Femur (tissue), 1 donor: ENCODE results near the gene NFATC4.
A peak's percentile ranks its signal among the peaks of the same experiment; 100 is the strongest.

Experiments
- DNase-seq: peaks from one replicate; pipeline ENCODE4 v3.0.0-alpha.2; 2017

NFATC4 gene

GRCh38 chr14:24411443-24412389, 43.7 kb downstream of the NFATC4 start:
- peak; percentile 58 for DNase-seq

DNA sequence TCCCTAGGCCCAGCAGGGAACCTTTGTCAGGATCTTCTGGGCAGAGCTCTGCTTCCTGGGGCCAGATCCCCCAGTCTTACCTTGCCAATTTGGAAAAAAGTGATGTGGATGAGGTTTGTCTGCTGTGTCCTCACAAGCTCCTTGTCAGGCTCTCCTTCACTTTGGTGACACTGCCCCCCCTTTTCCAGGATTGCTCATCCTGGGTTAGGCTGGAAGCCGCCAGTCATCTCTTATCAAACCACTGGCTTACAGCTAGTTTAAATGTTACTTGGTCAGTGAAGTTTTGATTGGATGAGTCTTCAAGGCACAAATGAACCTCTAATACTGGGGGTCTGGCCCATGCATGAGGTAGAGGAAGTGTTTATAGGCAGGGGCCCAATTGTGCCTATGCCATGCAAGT, 46.1 kb downstream of the NFATC4 start:
- DNase-seq, result peak; percentile 11

DNA sequence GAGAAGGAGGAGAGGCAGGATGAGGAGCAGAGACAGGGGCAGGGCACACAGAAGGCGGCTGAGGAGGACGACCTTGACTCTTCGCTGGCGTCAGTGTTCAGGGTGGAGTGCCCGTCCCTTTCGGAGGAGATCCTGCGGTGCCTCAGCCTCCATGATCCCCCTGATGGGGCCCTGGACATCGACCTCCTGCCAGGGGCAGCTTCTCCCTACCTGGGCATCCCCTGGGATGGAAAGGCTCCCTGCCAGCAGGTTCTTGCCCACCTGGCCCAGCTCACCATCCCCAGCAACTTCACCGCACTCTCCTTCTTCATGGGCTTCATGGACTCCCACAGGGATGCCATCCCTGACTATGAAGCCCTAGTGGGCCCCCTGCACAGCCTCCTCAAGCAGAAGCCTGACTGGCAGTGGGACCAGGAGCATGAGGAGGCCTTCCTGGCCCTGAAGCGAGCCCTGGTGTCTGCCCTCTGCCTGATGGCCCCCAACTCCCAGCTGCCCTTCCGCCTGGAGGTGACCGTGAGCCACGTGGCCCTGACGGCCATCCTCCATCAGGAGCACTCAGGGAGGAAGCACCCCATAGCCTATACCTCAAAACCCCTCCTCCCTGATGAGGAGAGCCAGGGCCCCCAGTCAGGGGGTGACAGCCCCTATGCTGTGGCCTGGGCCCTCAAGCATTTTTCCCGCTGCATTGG, 46.9 kb downstream of the NFATC4 start:
- peak; percentile 16 for DNase-seq

DNA sequence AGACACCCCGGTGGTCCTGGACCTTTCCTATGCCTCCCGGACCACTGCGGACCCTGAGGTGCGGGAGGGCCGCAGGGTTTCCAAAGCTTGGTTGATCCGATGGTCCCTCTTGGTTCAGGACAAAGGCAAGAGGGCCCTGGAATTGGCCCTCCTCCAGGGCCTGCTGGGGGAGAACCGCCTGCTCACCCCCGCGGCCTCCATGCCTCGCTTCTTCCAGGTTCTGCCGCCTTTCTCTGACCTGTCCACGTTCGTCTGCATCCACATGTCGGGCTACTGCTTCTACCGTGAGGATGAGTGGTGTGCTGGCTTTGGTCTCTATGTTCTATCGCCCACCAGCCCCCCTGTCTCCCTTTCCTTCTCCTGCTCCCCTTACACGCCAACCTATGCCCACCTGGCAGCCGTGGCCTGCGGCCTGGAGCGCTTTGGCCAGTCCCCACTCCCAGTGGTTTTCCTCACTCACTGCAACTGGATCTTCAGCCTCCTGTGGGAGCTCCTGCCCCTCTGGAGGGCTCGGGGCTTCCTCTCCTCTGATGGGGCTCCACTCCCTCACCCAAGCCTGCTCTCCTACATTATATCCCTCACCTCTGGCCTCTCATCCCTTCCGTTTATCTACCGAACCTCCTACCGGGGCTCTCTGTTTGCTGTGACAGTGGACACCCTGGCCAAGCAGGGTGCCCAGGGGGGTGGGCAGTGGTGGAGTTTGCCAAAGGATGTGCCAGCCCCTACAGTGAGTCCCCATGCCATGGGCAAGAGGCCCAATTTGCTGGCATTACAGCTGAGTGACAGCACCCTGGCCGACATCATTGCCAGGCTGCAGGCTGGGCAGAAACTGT, 47.7 kb downstream of the NFATC4 start:
- peak; percentile 22 for DNase-seq

GRCh38 chr14:24416254-24416931, 48.4 kb downstream of the NFATC4 start:
- DNase-seq, result peak; percentile 30

DNA sequence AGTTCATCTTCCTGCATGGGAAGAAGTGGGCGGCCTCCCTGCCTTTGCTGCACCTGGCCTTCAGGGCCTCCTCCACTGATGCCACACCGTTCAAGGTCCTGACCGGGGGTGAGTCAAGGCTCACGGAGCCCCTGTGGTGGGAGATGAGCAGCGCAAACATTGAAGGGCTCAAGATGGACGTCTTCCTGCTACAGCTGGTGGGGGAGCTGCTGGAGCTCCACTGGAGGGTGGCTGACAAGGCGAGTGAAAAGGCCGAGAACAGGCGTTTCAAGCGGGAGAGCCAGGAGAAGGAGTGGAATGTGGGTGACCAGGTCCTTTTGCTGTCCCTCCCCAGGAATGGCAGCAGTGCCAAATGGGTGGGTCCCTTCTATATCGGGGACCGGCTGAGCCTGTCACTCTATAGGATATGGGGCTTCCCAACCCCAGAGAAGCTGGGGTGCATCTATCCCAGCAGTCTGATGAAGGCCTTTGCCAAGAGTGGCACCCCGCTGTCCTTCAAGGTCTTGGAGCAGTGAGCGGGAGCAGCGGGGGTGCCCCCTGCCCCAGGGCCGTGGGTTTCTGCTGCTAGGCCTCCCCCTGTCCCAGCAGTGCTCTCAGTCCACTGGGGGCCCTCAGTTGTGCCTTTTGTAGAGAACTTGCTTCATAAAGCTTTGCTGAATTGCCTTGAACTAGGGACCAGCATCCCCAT, 49.1 kb downstream of the NFATC4 start:
- DNase-seq, result peak; percentile 28

GRCh38 chr14:24417832-24418491, 50.0 kb downstream of the NFATC4 start:
- DNase-seq, result peak; percentile 21

DNA sequence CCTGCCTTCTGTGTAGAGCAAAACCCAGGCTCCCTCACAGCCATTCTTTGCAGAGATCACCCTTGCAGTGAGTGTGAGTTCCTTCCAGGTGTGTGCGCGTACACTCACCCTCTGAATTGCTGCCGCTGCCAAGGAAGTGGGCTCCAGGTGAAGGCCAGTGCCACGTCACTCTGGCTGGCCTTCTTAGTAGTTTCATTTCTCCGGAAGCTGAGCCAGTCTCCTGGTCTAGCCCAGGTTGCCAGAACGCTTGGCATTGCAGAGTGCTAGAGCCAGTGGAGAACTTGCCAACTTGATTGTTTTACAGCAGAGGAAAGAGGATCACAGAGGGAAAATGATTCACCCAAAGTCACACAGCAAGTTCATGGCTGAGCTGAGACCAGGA, 50.5 kb downstream of the NFATC4 start:
- peak; percentile 39 for DNase-seq

GRCh38 chr14:24422261-24422660, 54.3 kb downstream of the NFATC4 start:
- DNase-seq, result peak; percentile 13

DNA sequence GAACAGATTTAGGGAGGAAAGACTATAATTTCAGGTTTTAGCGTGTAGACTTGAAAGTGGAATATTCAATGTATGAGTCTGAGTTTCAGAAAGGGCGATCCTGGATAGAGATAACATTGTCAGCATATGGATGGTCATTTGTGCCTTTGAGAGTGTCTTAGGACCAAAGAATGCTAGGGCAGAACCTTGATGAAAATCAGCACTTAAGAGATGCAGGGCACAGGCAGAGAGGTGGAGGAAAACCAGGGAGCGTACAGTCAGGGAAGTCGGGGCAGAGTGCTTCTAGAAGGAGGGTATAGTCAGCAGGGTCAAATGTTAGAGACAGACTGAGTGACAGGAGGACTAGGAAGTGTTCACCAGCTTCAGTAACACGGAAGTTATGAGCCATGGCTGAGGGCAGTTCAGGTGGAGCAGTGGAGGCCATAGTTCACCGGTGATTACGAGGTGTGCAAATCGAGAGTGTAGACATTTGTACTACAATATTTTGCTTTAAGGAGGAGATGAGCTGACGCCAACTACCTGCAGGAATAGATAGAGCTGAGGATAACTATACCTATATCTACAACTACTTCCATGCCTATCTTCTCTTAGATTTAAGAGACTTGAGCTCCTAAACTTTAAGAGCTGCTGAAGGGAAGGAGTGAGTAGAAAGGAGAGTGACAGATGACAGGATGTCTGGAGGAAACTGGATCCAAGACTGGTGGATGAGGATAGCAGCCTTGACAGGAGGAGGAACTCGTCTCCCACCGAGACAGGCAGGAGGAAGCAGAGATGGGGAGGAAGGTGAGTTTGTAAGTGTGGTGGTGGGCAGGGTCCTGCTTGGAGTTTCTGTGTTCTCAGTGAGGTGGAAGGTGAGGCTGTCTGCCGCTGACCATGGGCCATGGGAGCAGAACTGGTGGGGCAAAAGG, 55.0 kb downstream of the NFATC4 start:
- DNase-seq, result no peak

DNA sequence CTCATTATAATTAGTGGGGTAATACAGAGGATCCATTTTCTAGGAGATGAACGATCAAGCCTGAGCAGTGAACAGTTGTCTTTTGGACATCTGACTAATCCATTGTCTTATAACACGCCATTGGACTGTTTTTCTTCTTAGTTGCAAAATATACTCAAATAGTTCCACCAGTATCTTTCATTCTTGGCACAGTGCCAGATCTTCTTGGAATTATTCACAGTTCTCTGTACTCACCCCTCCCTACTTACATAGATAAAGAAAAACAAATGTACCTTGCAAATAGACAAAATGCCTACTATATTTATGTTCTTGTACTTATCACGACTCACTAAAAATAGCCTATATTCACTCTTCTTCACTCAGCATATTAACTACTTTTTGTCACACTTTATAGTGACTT, 57.7 kb downstream of the NFATC4 start:
- DNase-seq, result no peak

DNA sequence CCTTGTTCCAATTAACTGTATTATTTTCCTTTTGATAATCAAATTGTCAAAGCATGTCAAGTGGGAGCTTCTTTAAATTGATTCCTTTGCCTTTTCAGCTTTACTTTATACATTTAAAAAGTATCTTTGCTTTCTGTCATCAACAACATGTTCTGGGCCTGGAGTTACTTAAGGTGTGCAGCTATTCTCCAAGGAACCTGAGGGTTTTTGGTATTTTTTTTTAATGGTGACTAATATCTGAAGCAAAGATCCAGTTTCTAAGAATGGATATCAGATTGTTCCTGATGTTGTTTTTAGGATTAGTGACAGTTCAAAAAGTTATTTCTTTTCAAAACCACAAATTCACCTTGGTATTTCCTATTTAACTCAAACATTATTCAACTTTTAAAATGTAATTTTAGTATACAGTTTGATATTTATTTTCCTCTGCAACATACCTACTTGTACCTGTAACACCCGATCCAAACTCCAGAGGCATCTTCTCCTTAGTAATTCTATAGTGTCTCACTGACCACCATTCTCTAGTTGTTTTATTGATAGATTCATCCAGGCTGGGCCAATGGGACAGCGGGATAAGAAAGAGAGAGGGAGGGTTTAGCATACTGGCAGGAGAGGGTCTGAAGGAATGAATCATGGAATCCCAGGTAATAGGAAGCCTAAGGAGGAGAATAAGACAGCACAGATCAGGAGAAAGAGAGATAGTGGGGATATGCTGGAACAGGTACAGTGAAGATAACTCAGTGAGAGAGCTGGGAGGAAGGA, 58.3 kb downstream of the NFATC4 start:
- no peak for DNase-seq

GRCh38 chr14:24426912-24427536, 59.0 kb downstream of the NFATC4 start:
- peak; percentile 20 for DNase-seq

DNA sequence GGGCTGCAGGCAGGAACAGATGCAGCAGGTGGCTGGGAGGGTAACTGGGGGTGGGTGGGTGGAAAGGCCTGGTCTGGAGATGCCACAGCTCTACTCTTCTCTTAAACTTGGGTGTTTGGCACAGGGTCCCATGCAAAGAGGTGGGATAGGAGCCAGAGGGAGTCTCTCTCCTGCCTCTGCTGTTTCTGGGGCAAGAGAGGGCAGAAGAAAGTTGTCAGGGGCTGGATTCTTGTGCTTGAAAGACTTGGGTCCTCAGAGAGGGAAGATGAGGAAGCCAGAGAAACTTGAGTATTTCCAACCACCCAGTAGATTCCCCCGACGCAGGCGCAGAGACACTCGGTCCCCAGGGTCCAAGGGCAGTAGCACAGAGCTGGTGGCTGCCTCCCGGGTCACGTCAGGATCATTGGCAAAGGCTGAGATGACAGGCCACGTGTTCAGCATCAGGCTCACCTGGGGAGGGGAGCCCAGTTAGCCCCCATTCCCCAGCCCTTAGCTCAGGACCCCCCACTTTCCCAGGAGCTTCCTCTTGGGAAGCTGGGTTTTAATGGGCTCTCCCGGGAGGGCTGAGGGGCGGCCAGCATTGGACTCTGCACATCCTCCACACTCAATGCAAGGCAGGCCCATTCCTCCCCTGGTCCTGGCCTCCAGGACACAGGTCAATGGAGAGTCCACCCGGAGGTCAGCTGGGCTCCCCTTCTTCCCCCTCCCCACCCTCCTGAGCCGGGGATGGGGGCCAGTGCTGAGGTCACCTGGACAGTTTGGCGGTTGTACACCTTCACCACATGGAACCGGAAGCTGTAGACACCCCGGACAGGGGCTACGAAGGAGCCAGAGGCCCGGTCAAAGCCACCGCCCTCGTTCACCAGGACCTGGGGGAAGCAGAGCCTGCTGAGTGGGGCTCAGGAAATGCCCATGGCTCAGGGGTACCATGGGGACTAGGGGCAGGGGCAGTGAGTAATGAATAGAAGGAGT, 59.8 kb downstream of the NFATC4 start:
- peak; percentile 20 for DNase-seq

DNA sequence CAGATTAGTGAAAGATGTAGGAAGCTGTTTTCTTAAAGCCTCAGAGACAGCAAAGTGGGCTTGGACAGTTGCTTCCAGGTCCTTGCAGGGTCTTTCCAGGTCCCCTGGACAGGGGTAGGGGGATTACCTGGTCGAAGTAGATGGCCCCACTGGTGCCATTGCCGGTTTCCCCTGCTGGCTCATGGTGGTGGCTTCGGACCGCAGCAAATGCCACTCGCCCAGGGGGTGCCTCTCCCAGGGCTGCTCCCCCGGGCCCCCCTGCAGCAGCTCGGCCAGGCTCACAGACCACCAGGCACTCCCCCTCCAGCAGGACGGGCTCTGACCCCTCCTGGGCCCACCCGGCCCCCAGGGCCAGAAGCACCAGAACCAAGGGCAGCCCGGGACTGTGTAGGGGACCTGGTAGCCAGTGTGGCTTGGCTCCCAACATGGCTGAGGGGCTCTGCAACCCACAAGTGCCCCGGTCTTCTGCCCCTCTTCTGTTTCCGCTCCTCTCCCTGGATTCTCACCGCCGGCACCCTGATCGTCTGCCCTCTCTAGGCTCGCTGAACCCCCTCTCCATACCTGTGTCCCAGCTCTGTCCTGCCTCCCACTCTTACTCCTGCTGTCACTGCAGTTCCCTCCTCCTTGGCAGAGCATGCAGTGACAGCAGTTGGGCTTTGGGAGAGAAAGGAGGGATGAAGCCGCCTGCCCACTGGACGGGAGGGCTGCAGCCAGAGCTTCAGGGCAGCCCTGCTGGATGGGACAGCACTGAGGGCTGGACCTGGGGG, 60.8 kb downstream of the NFATC4 start:
- DNase-seq, result peak; percentile 44
